Upper lobe of left lung (tissue), 4 donors: Measurements from ENCODE around the gene GFRA1.

Experiments
- EP300 ChIP-seq, 4 donors: sonication (generic); formaldehyde crosslinking; IDR thresholded peaks; one replicate each; pipeline ENCODE4 v1.5.1; 2017; ENCODE audit warnings: antibody characterized with exemption in 4 of 4, control low read depth in 2 of 4
- POLR2A ChIP-seq, 4 donors: fragments of 450-650 bp; IDR thresholded peaks; one replicate each; pipeline ENCODE4 v1.5.1; 2016 to 2017; ENCODE audit warnings: antibody characterized with exemption in 4 of 4, mild to moderate bottlenecking in 2 of 4
- POLR2AphosphoS5 ChIP-seq, 2 donors: sonication (generic); formaldehyde crosslinking; IDR thresholded peaks; one replicate each; pipeline ENCODE4 v1.5.1; 2017; ENCODE audit warnings: antibody characterized with exemption in 2 of 2
- TF ChIP-seq, protein P1 (sequence below), 6 experiments: fragments of 450-650 bp in 4 of 6; fragments of 200-600 bp in 2 of 6; sonication (generic) in 2 of 6; IDR thresholded peaks; one replicate each; pipeline ENCODE4 v1.5.1; 2016 to 2019; ENCODE audit warnings: antibody characterized with exemption in 6 of 6

DNA sequence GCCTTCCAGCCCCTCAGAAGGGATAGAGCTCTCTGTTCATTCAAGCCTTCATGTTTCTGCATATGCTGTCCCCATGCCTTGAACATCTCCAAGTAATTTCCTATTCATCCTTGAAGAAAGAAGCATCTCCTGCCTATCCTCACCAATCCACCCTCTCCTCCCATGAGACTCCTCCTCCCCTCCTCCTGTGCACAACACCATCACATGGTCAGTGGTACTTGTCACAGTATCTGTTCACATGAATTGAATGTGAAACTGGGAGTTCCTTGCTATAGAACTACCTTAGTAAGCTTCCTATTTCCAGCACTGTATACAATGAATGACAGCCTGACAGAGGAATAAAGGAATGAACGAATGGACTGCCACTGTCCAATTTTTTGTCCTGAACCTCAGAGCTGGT is 115.5 kb downstream of the GFRA1 start:
- TF ChIP-seq, protein P1, sequence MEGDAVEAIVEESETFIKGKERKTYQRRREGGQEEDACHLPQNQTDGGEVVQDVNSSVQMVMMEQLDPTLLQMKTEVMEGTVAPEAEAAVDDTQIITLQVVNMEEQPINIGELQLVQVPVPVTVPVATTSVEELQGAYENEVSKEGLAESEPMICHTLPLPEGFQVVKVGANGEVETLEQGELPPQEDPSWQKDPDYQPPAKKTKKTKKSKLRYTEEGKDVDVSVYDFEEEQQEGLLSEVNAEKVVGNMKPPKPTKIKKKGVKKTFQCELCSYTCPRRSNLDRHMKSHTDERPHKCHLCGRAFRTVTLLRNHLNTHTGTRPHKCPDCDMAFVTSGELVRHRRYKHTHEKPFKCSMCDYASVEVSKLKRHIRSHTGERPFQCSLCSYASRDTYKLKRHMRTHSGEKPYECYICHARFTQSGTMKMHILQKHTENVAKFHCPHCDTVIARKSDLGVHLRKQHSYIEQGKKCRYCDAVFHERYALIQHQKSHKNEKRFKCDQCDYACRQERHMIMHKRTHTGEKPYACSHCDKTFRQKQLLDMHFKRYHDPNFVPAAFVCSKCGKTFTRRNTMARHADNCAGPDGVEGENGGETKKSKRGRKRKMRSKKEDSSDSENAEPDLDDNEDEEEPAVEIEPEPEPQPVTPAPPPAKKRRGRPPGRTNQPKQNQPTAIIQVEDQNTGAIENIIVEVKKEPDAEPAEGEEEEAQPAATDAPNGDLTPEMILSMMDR (IDR thresholded peaks at IDR 0.05): no peak
- no peak for TF ChIP-seq POLR2AphosphoS5 (IDR thresholded peaks at IDR 0.05)
- no peak for TF ChIP-seq EP300 (IDR thresholded peaks at IDR 0.05)
- no peak for TF ChIP-seq POLR2A (IDR thresholded peaks at IDR 0.05)
